ENCODE data around the gene VCAN. TPM values are rescaled to one million over a fixed set of nuclear protein-coding genes. Genes with fewer than 3 reads are reported as not detected.

The VCAN gene
- total RNA-seq, 1 donor from 2014 or later, result 178 TPM

DNA sequence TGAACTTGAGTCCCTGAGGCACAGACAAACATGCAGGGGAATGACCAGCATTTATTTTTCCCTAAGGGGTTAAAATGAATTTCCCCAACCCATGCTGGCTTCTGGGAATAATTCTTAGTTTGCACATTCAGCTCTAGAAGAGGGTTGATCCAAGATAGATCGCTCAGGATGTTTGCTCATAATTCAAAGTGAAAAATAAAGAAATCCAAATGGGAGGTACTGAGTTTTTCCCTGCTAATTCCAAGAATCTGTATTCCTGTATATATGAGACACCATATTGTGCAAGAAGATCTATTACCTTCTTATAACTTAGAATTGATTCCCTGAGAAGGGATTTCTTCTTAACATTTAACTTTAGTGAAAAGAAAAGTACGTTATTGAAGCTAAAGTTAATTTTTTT, 96.2 kb downstream of the VCAN start:
- TF ChIP-seq, protein P1, sequence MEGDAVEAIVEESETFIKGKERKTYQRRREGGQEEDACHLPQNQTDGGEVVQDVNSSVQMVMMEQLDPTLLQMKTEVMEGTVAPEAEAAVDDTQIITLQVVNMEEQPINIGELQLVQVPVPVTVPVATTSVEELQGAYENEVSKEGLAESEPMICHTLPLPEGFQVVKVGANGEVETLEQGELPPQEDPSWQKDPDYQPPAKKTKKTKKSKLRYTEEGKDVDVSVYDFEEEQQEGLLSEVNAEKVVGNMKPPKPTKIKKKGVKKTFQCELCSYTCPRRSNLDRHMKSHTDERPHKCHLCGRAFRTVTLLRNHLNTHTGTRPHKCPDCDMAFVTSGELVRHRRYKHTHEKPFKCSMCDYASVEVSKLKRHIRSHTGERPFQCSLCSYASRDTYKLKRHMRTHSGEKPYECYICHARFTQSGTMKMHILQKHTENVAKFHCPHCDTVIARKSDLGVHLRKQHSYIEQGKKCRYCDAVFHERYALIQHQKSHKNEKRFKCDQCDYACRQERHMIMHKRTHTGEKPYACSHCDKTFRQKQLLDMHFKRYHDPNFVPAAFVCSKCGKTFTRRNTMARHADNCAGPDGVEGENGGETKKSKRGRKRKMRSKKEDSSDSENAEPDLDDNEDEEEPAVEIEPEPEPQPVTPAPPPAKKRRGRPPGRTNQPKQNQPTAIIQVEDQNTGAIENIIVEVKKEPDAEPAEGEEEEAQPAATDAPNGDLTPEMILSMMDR (IDR thresholded peaks at IDR 0.05; ENCODE audit: insufficient read depth, low read length, poor library complexity, severe bottlenecking), result no peak
- H3K4me3 ChIP-seq (ENCODE audit: low read depth, low read length), result no peak overlapping the region
- no peak for DNase-seq (ENCODE audit: low read depth)
- H3K36me3 ChIP-seq (ENCODE audit: control insufficient read depth, insufficient read depth, low read length), result no peaks in the 10 kb centered on the region
- no peaks in the 10 kb centered on the region for H3K27me3 ChIP-seq (ENCODE audit: control insufficient read depth, insufficient read depth, low read length)

DNA sequence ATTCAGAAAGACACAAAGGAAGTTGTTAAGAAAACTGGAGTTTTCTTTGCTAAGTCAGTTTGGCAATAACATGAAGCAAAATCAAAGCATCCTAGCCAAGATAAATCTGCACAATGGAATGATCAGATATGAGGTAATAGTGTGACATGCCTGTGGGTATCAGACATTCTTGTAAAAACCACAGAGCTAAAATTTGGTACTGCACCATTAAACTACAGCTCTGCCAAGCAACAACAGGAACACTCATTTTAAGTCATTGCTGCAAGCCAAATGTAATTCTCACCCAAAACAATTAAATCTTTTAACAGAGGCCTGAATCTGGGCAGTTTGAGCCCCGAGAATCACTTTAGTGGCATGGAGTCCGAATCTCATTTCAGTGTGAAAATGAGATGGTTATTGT, 96.6 kb downstream of the VCAN start:
- TF ChIP-seq, protein P1 (IDR thresholded peaks at IDR 0.05; ENCODE audit: insufficient read depth, low read length, poor library complexity, severe bottlenecking), result no peak
- Histone ChIP-seq H3K27me3 (ENCODE audit: control insufficient read depth, insufficient read depth, low read length) (no peaks in the 10 kb centered on the region), H3K36me3 (ENCODE audit: control insufficient read depth, insufficient read depth, low read length) (no peaks in the 10 kb centered on the region), H3K4me3 (ENCODE audit: low read depth, low read length) (no peak overlapping the region)
- peak; percentile 87 for DNase-seq (ENCODE audit: low read depth)

DNA sequence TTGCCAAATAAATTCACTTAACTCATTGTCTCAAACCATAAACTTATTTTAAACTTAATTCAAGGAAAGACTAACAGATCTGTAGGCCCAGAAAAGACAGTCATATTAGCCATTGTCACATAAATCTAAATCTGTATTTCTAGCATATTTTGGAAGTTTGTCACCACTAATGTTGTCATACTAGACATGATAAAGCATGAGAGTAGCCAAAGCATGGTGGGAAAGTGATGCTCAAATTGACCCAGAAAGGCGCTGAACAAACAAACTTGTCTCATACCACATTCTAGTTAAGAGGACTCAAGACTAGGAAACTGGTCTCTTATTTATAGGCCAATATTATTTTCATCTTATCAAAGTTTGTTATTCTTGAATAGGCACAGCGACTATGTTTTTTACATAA, 99.4 kb downstream of the VCAN start:
- no peak overlapping the region for H3K4me3 ChIP-seq (ENCODE audit: low read depth, low read length)
- TF ChIP-seq, protein P1 (IDR thresholded peaks at IDR 0.05; ENCODE audit: insufficient read depth, low read length, poor library complexity, severe bottlenecking), result no peak
- DNase-seq (ENCODE audit: low read depth), result no peak
- no peaks in the 10 kb centered on the region for H3K27me3 ChIP-seq (ENCODE audit: control insufficient read depth, insufficient read depth, low read length)
- H3K36me3 ChIP-seq (ENCODE audit: control insufficient read depth, insufficient read depth, low read length), result peaks cover 3% of the 10 kb centered on the region

DNA sequence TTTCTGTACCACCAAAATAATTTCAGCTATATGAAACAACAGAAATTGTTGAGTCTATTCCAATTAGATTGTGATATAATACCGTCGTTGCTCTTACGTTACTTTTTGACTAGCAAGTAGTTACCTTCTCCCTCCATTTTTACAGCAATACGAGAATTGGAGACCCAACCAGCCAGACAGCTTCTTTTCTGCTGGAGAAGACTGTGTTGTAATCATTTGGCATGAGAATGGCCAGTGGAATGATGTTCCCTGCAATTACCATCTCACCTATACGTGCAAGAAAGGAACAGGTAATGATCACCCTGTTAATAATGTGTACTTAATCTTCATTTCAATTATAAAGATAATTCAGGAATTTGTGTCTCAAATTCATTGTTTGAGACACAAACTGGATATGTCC, 100.7 kb downstream of the VCAN start:
- DNase-seq (ENCODE audit: low read depth), result no peak
- Histone ChIP-seq H3K4me3 (ENCODE audit: low read depth, low read length) (no peak overlapping the region), H3K27me3 (ENCODE audit: control insufficient read depth, insufficient read depth, low read length) (no peaks in the 10 kb centered on the region), H3K36me3 (ENCODE audit: control insufficient read depth, insufficient read depth, low read length) (peaks cover 3% of the 10 kb centered on the region)
- TF ChIP-seq, protein P1 (IDR thresholded peaks at IDR 0.05; ENCODE audit: insufficient read depth, low read length, poor library complexity, severe bottlenecking), result no peak

DNA sequence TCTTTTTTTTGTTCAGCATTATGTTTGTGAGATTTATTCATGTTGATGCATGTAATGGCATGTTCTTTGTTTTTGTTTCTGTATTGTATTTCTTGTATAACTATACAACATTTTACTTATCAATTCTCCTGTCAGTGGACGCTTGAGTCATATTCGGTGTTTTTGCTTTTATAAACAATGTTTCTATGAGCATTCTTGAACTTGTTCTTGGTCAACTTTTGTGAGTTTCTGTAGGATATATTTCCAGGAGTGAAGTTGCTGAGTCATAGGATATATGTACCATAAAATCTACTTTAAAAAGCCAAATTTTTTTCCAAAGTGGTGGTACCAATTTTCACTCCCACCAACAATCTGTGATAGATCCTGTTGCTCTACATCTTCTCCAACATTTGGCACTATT, 104.8 kb downstream of the VCAN start:
- Histone ChIP-seq H3K27me3 (ENCODE audit: control insufficient read depth, insufficient read depth, low read length) (no peaks in the 10 kb centered on the region), H3K4me3 (ENCODE audit: low read depth, low read length) (no peak overlapping the region), H3K36me3 (ENCODE audit: control insufficient read depth, insufficient read depth, low read length) (peaks cover 4% of the 10 kb centered on the region)
- no peak for DNase-seq (ENCODE audit: low read depth)
- TF ChIP-seq, protein P1 (IDR thresholded peaks at IDR 0.05; ENCODE audit: insufficient read depth, low read length, poor library complexity, severe bottlenecking), result no peak

DNA sequence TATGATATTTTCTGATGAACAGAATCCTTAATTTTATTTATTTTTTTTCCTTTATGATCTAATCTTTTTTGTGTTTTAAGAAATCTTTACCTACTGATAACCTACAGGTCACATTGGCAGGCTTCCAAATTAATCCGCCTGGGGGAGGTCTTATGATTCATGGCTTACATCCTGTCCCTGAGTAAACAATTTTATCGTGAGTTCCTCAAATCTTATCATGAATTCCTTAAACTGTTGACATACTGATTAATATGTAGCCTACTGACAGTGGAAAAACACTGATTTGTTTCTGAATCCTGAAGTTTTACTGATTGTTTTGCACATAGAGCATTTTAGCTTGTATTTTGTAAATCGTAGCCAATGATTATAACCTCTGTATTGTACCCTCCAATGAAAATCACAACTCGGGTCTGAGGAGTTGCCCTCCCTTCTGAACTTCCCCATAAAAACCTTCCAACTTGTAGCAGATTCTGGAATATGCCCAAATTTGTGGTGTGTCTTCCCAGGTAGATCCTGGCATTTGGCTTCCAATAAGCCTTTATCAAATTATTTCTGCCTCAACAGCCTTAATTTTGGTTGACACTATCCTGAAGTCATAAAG, 105.6 kb downstream of the VCAN start:
- peaks cover 4% of the 10 kb centered on the region for H3K36me3 ChIP-seq (ENCODE audit: control insufficient read depth, insufficient read depth, low read length)

More for the DNA sequence above, 105.6 kb downstream of the VCAN start:
- DNase-seq (ENCODE audit: low read depth), result no peak
- Histone ChIP-seq H3K27me3 (ENCODE audit: control insufficient read depth, insufficient read depth, low read length) (no peaks in the 10 kb centered on the region), H3K4me3 (ENCODE audit: low read depth, low read length) (no peak overlapping the region)
- TF ChIP-seq, protein P1 (IDR thresholded peaks at IDR 0.05; ENCODE audit: insufficient read depth, low read length, poor library complexity, severe bottlenecking), result no peak
